ENCODE data around the gene ACSM2B. TPM values are rescaled to one million over a fixed set of nuclear protein-coding genes. Genes with fewer than 3 reads are reported as not detected.
"Not testable (repeated sequence)": the region's sequence is repeated elsewhere in the genome, so short reads cannot be mapped to it uniquely, and the experiment has no call there.

The ACSM2B gene
- total RNA-seq, 4 donors from 2014 or later, result 0.16 to 0.60 TPM; not detected in 2

DNA sequence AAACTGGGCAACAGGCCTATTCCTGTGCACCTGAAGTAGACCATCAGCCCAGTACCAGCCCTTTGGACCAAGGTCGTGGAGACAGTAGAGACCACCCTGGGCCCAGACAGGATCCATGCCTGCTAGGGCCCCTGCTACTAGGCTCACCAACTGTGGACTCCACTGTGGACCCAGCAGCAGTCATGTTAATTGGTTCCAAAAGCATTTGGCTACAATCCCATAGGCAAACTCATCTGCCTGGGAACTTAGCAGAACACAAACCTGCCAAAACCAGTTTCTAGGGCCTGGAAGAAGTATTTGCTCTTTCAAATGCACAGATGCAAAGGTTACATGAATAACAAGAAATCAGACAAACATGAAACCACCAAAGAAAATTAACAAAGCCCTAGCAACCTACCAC is 71.7 kb downstream of the ACSM2B start:
- no peaks in the 10 kb centered on the region for H3K27me3 ChIP-seq
- no peaks in the 10 kb centered on the region for H3K4me1 ChIP-seq
- TF ChIP-seq, protein P1, sequence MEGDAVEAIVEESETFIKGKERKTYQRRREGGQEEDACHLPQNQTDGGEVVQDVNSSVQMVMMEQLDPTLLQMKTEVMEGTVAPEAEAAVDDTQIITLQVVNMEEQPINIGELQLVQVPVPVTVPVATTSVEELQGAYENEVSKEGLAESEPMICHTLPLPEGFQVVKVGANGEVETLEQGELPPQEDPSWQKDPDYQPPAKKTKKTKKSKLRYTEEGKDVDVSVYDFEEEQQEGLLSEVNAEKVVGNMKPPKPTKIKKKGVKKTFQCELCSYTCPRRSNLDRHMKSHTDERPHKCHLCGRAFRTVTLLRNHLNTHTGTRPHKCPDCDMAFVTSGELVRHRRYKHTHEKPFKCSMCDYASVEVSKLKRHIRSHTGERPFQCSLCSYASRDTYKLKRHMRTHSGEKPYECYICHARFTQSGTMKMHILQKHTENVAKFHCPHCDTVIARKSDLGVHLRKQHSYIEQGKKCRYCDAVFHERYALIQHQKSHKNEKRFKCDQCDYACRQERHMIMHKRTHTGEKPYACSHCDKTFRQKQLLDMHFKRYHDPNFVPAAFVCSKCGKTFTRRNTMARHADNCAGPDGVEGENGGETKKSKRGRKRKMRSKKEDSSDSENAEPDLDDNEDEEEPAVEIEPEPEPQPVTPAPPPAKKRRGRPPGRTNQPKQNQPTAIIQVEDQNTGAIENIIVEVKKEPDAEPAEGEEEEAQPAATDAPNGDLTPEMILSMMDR (IDR thresholded peaks at IDR 0.05 in 4 of 5, conservative IDR thresholded peaks at IDR 0.05 in 1 of 5), result no peak
- intact Hi-C loops (cut with DNase I; ENCODE audit: low total_unique reads) (no loop called here), in situ Hi-C loops (cut with MboI; ENCODE audit: low sequenced_read_pairs in 4 of 4) (no loop called here)
- ATAC-seq, result no peak
- H3K4me3 ChIP-seq, result no peak overlapping the region
- no peak overlapping the region for H3K27ac ChIP-seq
- H3K36me3 ChIP-seq, result no peaks in the 10 kb centered on the region
- no peak for DNase-seq
- no peaks in the 10 kb centered on the region for H3K9me3 ChIP-seq

DNA sequence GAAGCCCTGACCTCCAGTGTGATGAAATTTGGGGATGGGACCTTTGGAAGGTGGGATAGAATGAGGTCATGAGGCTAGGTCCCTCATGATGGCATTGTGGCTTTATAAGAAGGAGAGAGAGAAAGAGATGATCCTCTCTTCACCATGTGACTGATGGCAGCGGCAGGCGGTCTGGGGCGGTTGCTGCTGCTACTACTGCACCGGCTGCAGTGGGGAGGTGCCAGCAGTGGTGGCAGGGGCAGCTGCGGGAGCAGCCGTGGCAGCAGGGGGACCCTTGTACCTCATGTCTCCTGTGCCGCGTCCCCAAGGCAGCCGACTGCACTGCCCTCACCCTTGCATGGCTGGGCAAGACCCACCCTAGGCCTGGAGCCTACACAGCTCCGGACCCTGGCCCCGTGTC is 84.7 kb downstream of the ACSM2B start:
- H3K9me3 ChIP-seq; H3K27me3 ChIP-seq; ATAC-seq; H3K4me3 ChIP-seq; DNase-seq; H3K27ac ChIP-seq; H3K4me1 ChIP-seq; intact Hi-C loops (cut with DNase I; ENCODE audit: low total_unique reads); H3K36me3 ChIP-seq; in situ Hi-C loops (cut with MboI; ENCODE audit: low sequenced_read_pairs in 4 of 4): not testable (repeated sequence)

DNA sequence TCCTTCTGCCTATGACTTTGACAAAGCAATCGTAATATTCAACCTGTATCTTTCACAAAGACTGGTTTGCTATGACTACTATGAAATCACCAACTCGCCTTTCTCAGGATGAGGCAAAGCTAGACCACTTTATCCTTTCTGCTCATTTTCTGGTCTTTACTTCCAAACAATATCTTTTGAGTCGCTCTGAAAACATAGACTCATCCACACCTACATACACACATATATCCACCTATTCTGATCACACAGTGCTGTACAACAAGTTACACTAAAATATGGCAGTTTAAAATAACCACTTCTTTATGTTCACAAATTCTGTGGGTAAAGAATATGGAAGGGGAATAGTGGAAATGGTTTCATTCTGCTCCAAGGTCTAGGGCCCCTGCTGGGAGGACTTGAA is 85.2 kb downstream of the ACSM2B start:
- DNase-seq; H3K36me3 ChIP-seq; H3K9me3 ChIP-seq; H3K27me3 ChIP-seq; H3K27ac ChIP-seq; H3K4me1 ChIP-seq; ATAC-seq; in situ Hi-C loops (cut with MboI; ENCODE audit: low sequenced_read_pairs in 4 of 4); intact Hi-C loops (cut with DNase I; ENCODE audit: low total_unique reads); H3K4me3 ChIP-seq: not testable (repeated sequence)

Other genes starting within 250 kb of the ACSM2B start
- gene GP2, start 248.9 kb downstream of the ACSM2B start, total RNA-seq, result not detected
- gene UMOD, start 223.7 kb downstream of the ACSM2B start, total RNA-seq, result not detected
- gene PDILT, start 171.6 kb downstream of the ACSM2B start, total RNA-seq, result not detected
- 10 to 100 TPM in 2 of 4 donors, 1 to 10 TPM in 2; 4.2 to 30.5 (median 9.6) TPM for gene ACSM5, start 166.8 kb downstream of the ACSM2B start, total RNA-seq
- under 1 TPM in 2 of 4 donors, not detected in 2; 0.23 to 0.86 TPM for gene ACSM2A, start 124.8 kb downstream of the ACSM2B start, total RNA-seq
- not detected for gene ACSM1, start 121.3 kb upstream of the ACSM2B start, total RNA-seq
- gene THUMPD1, start 165.5 kb upstream of the ACSM2B start, total RNA-seq, result 10 to 100 TPM; 42.0 to 61.7 (median 53.8) TPM
- under 1 TPM in 2 of 4 donors, not detected in 2; 0.20 to 0.49 TPM for gene ACSM3, start 187.6 kb upstream of the ACSM2B start, total RNA-seq
- gene ERI2, start 230.1 kb upstream of the ACSM2B start, total RNA-seq, result 10 to 100 TPM in 2 of 4 donors, 1 to 10 TPM in 2; 3.0 to 30.5 (median 9.8) TPM
- 1 to 10 TPM in 2 of 4 donors, under 1 TPM in 2; 0.52 to 3.1 (median 1.6) TPM for gene REXO5, start 230.2 kb upstream of the ACSM2B start, total RNA-seq

All from gastrocnemius medialis (tissue), 4 donors.